ENCODE results near the gene CADPS. TPM values are rescaled to one million over a fixed set of nuclear protein-coding genes. Genes with fewer than 3 reads are reported as not detected.

CADPS gene
- total and polyA plus RNA-seq, 9 of the 15 experiments (the other 6 are each of a cell fraction or from before 2014, with no cell fraction given) = not detected

- peak; percentile 92 for TF ChIP-seq REST (IDR thresholded peaks at IDR 0.05; ENCODE audit: borderline replicate concordance)
- TF ChIP-seq REST (CRISPR knock-in tag; IDR thresholded peaks at IDR 0.05; ENCODE audit: low read depth) = peak; percentile 79; the same call in 1 of the 2 replicates
- no peak for TF ChIP-seq TBP (optimal IDR thresholded peaks at IDR 0.05; ENCODE audit: low read depth, low read length)
Measured at GRCh38 chr3:62876064-62876463, 848 bp upstream of the CADPS start (continued).

Data from K562 (cell line).